Urothelium cell line (cell line): Measurements from ENCODE around the gene SPDYE17.
"Not testable (repeated sequence)": the region's sequence is repeated elsewhere in the genome, so short reads cannot be mapped to it uniquely, and the experiment has no call there.

Source experiments
- DNase-seq: peaks from one replicate; pipeline ENCODE4 v3.0.0; 2011; ENCODE audit warnings: low spot score, mixed read lengths
- FAIRE-seq: peaks from 2 replicates; lab custom pipeline; 2011; peaks lifted over from hg19 to GRCh38; lab: Jason Lieb, UNC

SPDYE17 gene

DNA sequence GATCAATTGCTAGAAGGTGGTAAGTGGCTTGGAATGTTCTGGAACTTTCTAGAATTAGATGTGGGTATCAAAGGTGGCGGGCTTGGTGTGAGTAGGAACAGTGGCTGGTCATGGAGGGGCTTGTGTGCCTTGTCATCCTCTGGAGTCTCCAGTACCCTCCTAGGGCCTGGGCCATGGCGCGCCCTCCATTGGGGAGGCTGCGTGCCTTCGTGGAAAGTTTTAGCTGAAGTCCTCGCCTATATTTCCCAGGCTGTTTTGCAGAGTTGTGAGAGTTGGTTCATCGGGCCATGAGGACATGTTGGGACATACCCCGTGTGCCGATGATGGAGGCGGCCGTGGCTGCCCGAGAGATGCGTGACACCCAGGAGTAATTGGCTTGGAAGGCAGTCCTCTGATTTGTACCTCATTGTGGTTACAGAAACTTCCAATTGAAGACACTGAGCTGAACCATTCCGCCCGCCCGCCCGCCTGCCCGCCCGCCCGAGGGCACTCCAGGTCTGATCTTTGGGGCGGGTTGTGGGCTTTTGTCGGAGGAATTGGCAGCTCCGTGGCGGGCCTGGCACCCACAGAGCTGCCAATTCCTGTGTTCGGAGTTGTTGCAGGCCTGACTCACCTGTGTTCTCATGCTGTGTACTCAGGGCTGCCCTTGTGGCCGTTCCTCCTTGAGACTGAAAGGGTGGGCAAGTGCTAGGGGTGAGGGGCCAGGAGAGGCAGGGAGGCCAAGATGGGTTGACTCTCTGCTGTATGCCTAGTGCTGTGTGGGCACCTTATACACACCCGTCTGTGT lies 57.2 kb downstream of the SPDYE17 start:
- not testable (repeated sequence) for FAIRE-seq, DNase-seq

- DNase-seq, FAIRE-seq: not testable (repeated sequence)
These were observed 57.8 kb downstream of the SPDYE17 start for GRCh38 chr7:76974336-76974735.

DNA sequence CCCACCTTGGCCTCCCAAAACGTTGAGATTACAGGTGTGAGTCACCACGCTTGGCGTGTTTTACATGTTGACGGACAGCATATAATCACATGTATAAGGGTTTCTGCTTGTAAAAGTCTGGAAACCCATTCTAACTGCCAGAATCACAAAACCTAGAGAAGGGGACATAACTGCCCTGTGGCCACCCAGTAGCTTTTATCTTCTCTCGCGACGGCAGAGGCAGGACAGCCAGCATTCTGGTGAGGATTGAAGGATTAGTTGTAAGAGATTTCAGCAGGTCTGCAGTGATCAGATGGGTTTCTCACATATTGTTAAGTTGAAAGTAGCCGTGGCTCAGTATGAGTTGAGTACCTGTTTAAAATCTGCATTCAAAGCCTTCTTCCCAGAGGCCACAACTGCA lies 59.8 kb downstream of the SPDYE17 start:
- FAIRE-seq, DNase-seq: not testable (repeated sequence)
